Type B pancreatic cell (in vitro differentiated cells): ENCODE measurements around the gene SETD7. TPM values are rescaled to one million over a fixed set of nuclear protein-coding genes. Genes with fewer than 3 reads are reported as not detected.

Source experiments
- DNase-seq: peaks from one replicate; pipeline ENCODE4 v3.0.0; 2021; ENCODE audit warnings: mixed read lengths; ENCODE audit not compliant: unreplicated experiment; ENCODE audit errors: extremely low spot score
- H3K27ac Mint-ChIP-seq: 2 replicates; pipeline ENCODE4 v1.8.0; 2021; ENCODE audit warnings: mild to moderate bottlenecking, mixed read lengths
- H3K27me3 Mint-ChIP-seq: 2 replicates; pipeline ENCODE4 v1.8.0; 2021; ENCODE audit warnings: mixed read lengths
- H3K36me3 Mint-ChIP-seq: 2 replicates; pipeline ENCODE4 v1.8.0; 2021; ENCODE audit warnings: mixed read lengths
- H3K4me1 Mint-ChIP-seq: one replicate; pipeline ENCODE4 v1.8.0; 2021; ENCODE audit warnings: mixed read lengths; ENCODE audit not compliant: unreplicated experiment
- H3K4me3 Mint-ChIP-seq: 2 replicates; pipeline ENCODE4 v1.8.0; 2021; ENCODE audit warnings: mild to moderate bottlenecking, mixed read lengths
- H3K9me3 Mint-ChIP-seq: 2 replicates; pipeline ENCODE4 v1.8.0; 2021; ENCODE audit warnings: mixed read lengths
- long read RNA-seq: library from polyadenylated mRNA; unstranded; transcript quantifications from one replicate; pipeline ENCODE4 v2.0.0, GENCODE V29; 2020
- total RNA-seq: library from RNA; stranded (reverse); gene quantifications from 2 replicates; pipeline ENCODE4 v1.2.1, GENCODE V29; 2021; ENCODE audit warnings: low replicate concordance
- TF ChIP-seq, protein P1 (sequence below): fragments of 200-600 bp; sonication (generic); conservative IDR thresholded peaks from 2 replicates; pipeline ENCODE4 v1.5.0; 2021; ENCODE audit warnings: antibody characterized with exemption, mild to moderate bottlenecking

SETD7 gene
- 17.0 and 28.2 TPM in 2 replicates for total RNA-seq
- long read RNA-seq, full-length matches to known transcripts: 12 of 31 reads
- long read RNA-seq, partial matches to known transcripts: 1 of 31 reads
- long read RNA-seq, other reads (novel, unspliced or antisense): 18 of 31 reads

DNA sequence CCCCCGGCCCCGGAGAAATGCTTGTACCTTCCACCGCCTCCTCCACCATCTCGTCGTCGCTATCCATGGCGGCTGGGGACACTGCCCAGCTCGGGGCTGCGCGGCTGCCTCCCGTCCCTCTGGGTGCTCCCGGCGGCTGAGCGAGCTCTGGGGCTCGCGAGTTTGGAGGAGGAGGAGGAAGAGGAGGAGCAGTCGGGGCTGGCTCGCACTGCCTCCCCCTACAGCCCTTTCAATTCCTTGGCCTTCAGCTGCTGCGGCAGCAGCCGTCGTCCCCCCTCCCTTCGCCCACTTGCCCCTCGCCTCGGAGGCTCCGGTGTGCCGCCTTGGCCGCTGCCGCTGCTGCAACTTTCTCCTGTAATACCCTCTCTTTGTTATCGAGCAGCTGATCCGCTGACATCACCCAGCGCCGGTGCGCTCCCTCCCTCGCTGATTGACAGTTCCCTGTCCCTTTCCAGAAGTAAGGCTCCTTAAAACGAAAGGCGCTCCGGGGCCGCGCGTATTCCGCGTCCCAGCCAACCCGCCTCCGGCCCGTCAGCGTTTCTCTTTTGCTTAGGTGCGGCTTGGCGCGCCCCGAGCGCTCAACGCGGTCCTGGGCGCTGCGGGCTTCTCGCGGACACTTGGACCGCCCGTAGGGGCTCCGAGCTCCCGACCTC lies at the start of gene SETD7:
Gene SETD7 (minus strand): TSS at position 149 of the 653 bp plus-strand sequence. CDS start 82 bp downstream, at position 67.
- Mint-ChIP-seq H3K9me3 (no peaks in the 10 kb centered on the region), H3K4me1 (peaks cover 34% of the 10 kb centered on the region), H3K27ac (peak within 1 kb of the TSS; percentile 99), H3K36me3 (no peaks in the 10 kb centered on the region), H3K4me3 (peak within 1 kb of the TSS; percentile 99), H3K27me3 (peaks cover 42% of the 10 kb centered on the region)
- TF ChIP-seq, protein P1, sequence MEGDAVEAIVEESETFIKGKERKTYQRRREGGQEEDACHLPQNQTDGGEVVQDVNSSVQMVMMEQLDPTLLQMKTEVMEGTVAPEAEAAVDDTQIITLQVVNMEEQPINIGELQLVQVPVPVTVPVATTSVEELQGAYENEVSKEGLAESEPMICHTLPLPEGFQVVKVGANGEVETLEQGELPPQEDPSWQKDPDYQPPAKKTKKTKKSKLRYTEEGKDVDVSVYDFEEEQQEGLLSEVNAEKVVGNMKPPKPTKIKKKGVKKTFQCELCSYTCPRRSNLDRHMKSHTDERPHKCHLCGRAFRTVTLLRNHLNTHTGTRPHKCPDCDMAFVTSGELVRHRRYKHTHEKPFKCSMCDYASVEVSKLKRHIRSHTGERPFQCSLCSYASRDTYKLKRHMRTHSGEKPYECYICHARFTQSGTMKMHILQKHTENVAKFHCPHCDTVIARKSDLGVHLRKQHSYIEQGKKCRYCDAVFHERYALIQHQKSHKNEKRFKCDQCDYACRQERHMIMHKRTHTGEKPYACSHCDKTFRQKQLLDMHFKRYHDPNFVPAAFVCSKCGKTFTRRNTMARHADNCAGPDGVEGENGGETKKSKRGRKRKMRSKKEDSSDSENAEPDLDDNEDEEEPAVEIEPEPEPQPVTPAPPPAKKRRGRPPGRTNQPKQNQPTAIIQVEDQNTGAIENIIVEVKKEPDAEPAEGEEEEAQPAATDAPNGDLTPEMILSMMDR: no peak
- peak; percentile 79 for DNase-seq

- H3K4me1 Mint-ChIP-seq: peaks cover 17% of the 10 kb centered on the region
Observed at GRCh38 chr4:139605516-139605915, 49.5 kb upstream of the SETD7 start.

GRCh38 chr4:139603576-139604410 lies 47.8 kb upstream of the SETD7 start:
- Mint-ChIP-seq H3K9me3 (no peaks in the 10 kb centered on the region), H3K27ac (no peak overlapping the region), H3K4me3 (no peak overlapping the region), H3K27me3 (peaks cover 7% of the 10 kb centered on the region), H3K36me3 (no peaks in the 10 kb centered on the region), H3K4me1 (peaks cover 17% of the 10 kb centered on the region)
- TF ChIP-seq, protein P1: peak; percentile 81
- DNase-seq: no peak

More at GRCh38 chr4:139605516-139605915, 49.5 kb upstream of the SETD7 start:
- H3K36me3 Mint-ChIP-seq: no peaks in the 10 kb centered on the region
- H3K9me3 Mint-ChIP-seq: no peaks in the 10 kb centered on the region
- DNase-seq: no peak
- peaks cover 7% of the 10 kb centered on the region for H3K27me3 Mint-ChIP-seq
- TF ChIP-seq, protein P1: no peak
- no peak overlapping the region for H3K27ac Mint-ChIP-seq
- no peak overlapping the region for H3K4me3 Mint-ChIP-seq

- TF ChIP-seq, protein P1: no peak
- Mint-ChIP-seq H3K4me1 (peaks cover 17% of the 10 kb centered on the region), H3K27me3 (peaks cover 7% of the 10 kb centered on the region), H3K4me3 (no peak overlapping the region), H3K9me3 (no peaks in the 10 kb centered on the region), H3K27ac (no peak overlapping the region), H3K36me3 (no peaks in the 10 kb centered on the region)
- no peak for DNase-seq
Observed at GRCh38 chr4:139602776-139603360, 46.8 kb upstream of the SETD7 start.

GRCh38 chr4:139600662-139601061 lies 44.6 kb upstream of the SETD7 start:
- H3K9me3 Mint-ChIP-seq: no peaks in the 10 kb centered on the region
- no peaks in the 10 kb centered on the region for H3K36me3 Mint-ChIP-seq
- no peak for DNase-seq
- H3K4me1 Mint-ChIP-seq: peaks cover 14% of the 10 kb centered on the region
- no peak overlapping the region for H3K27ac Mint-ChIP-seq
- H3K4me3 Mint-ChIP-seq: no peak overlapping the region
- H3K27me3 Mint-ChIP-seq: peaks cover 4% of the 10 kb centered on the region
- TF ChIP-seq, protein P1: no peak
